ENCODE measurements around the gene THAP4. TPM values are rescaled to one million over a fixed set of nuclear protein-coding genes. Genes with fewer than 3 reads are reported as not detected.

The THAP4 gene
- total and polyA plus RNA-seq, 2 of the 13 experiments (the other 11 are each of a cell fraction or from before 2014, with no cell fraction given), result 59.7 to 75.7 TPM

- H3K9me3 ChIP-seq (ENCODE audit: low read length), result no peaks in the 10 kb centered on the region
- whole genome bisulfite sequencing (ENCODE audit: low lambda C conversion rate), result 52% methylated on average over 6 of the region's 6 CpGs
- CTCF ChIA-PET (ENCODE audit: low intra/inter-chr PET ratio, low total read pairs), result no interaction called here
- intact Hi-C loops (cut with micrococcal nuclease; ENCODE audit: unreplicated experiment), result loop anchor here (5.0 kb wide), 1 partner anchor 43 kb away; no protein-coding TSS in a partner anchor
- FAIRE-seq (no peak), DNase-seq (ENCODE audit: low spot score) (no peak), ATAC-seq (no peak)
- no peaks in the 10 kb centered on the region for H3K79me2 ChIP-seq (ENCODE audit: insufficient read depth, low read length)
- no peak overlapping the region for H3K27ac ChIP-seq (ENCODE audit: extremely low read length, insufficient read depth, low read length)
- H3K27me3 ChIP-seq (ENCODE audit: control insufficient read depth in 1 of 2, insufficient read depth in 2 of 2, low read length in 2 of 2), result no peaks in the 10 kb centered on the region; a peak in 1 of 5 replicates
- POLR2A ChIA-PET, result interaction anchor here (2.0 kb wide), 1 partner anchor 38 kb away, joined by 5 read pairs; no protein-coding TSS in a partner anchor
- H3K4me2 ChIP-seq (ENCODE audit: low read depth, low read length), result no peak overlapping the region; the same call in 1 of the 2 replicates
- H3K36me3 ChIP-seq (replicated peaks in 1 of 2; ENCODE audit: control insufficient read depth in 1 of 2, insufficient read depth in 2 of 2, low read length in 2 of 2), result no peaks in the 10 kb centered on the region
- no TSS peak for BruUV-seq (replicated peaks)
- in situ Hi-C loops (cut with HindIII; ENCODE audit: extremely low pct_ligation_motif_present, low pct_unique_long_range_greater_than_20kb), result loop anchor here (5.0 kb wide), 1 partner anchor 103 kb away; no protein-coding TSS in a partner anchor
- H3K4me1 ChIP-seq (ENCODE audit: insufficient read depth, low read length), result peaks cover 82% of the 10 kb centered on the region
- TF ChIP-seq ZFP41 (CRISPR knock-in tag; IDR thresholded peaks at IDR 0.05; ENCODE audit: borderline replicate concordance) (peak; percentile 1; the same call in 1 of the 2 replicates), ZNF512B (CRISPR knock-in tag; IDR thresholded peaks at IDR 0.05; ENCODE audit: borderline replicate concordance) (no peak), ZNF616 (CRISPR knock-in tag; IDR thresholded peaks at IDR 0.05; ENCODE audit: low read depth) (no peak), MTA1 (CRISPR knock-in tag; IDR thresholded peaks at IDR 0.05; ENCODE audit: borderline replicate concordance) (0 out of 2 replicates have a peak, but pooled peaks have one; percentile 21), ARNTL (CRISPR knock-in tag; IDR thresholded peaks at IDR 0.05) (0 out of 2 replicates have a peak, but pooled peaks have one; percentile 39)
- H3K9ac ChIP-seq (ENCODE audit: insufficient read depth, low read depth, low read length), result no peak overlapping the region
- no peak overlapping the region for H3K4me3 ChIP-seq (replicated peaks in 1 of 3; ENCODE audit: insufficient read depth in 1 of 3, low read depth in 2 of 3, low read length in 3 of 3)
- H4K20me1 ChIP-seq (ENCODE audit: insufficient read depth, low read length), result no peaks in the 10 kb centered on the region
- no peak overlapping the region for H2AFZ ChIP-seq (ENCODE audit: low read length)
These were observed 83.0 kb downstream of the THAP4 start for GRCh38 chr2:241553981-241554380.
